Duodenal mucosa (tissue), 2 donors: ENCODE measurements around the gene TACR1.
"Not testable (repeated sequence)": the region's sequence is repeated elsewhere in the genome, so short reads cannot be mapped to it uniquely, and the experiment has no call there.

Source experiments
- H3K27ac ChIP-seq: one replicate; pipeline ENCODE4 v1.7.0; 2013; ENCODE audit warnings: low read depth, low read length
- H3K27me3 ChIP-seq, 2 donors: one replicate each; pipeline ENCODE4 v1.7.0; 2013; ENCODE audit warnings: low read length in 2 of 2, control low read depth in 1 of 2; ENCODE audit not compliant: insufficient read depth in 2 of 2, control insufficient read depth in 1 of 2
- H3K36me3 ChIP-seq, 2 donors: one replicate each; pipeline ENCODE4 v1.7.0; 2013; ENCODE audit warnings: low read length in 2 of 2, control low read depth in 1 of 2; ENCODE audit not compliant: insufficient read depth in 2 of 2, control insufficient read depth in 1 of 2
- H3K4me1 ChIP-seq, 2 donors: one replicate each; pipeline ENCODE4 v1.7.0; 2013; ENCODE audit warnings: low read length in 2 of 2, control low read depth in 1 of 2; ENCODE audit not compliant: insufficient read depth in 2 of 2, control insufficient read depth in 1 of 2
- H3K4me3 ChIP-seq, 2 donors: one replicate each; pipeline ENCODE4 v1.7.0; 2013; ENCODE audit warnings: low read length in 2 of 2, low read depth in 1 of 2
- H3K9ac ChIP-seq, 2 donors: one replicate each; pipeline ENCODE4 v1.7.0; 2013; ENCODE audit warnings: low read length in 2 of 2, low read depth in 1 of 2
- H3K9me3 ChIP-seq, 2 donors: one replicate each; pipeline ENCODE4 v1.7.0; 2013; ENCODE audit warnings: low read length in 2 of 2, control low read depth in 1 of 2; ENCODE audit not compliant: control insufficient read depth in 1 of 2

Gene TACR1

DNA sequence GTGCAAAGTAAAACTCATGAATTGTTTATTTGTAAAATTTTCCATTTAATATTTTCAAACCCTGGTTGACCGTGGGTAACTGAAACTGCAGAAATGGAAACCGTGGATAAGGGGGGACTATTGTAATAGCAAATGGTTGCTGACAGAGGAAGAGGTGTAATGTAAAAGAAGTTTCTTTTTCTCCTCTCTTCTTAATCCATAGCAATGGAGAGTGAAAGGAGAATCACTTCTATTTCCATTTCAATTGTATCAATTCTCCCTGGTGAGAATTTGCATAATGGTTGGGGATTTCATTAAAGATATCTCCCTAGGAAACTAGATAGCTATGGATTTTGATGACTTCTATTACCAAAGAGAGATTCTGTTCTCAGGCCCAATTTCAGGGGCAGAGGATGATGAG, 24.8 kb downstream of the TACR1 start:
- Histone ChIP-seq H3K36me3 (no peaks in the 10 kb centered on the region), H3K4me3 (no peak overlapping the region), H3K9me3 (no peaks in the 10 kb centered on the region), H3K27me3 (no peaks in the 10 kb centered on the region), H3K9ac (no peak overlapping the region), H3K27ac (no peak overlapping the region), H3K4me1 (no peaks in the 10 kb centered on the region)

GRCh38 chr2:75173740-75174139, 25.6 kb downstream of the TACR1 start:
- no peaks in the 10 kb centered on the region for H3K9me3 ChIP-seq

DNA sequence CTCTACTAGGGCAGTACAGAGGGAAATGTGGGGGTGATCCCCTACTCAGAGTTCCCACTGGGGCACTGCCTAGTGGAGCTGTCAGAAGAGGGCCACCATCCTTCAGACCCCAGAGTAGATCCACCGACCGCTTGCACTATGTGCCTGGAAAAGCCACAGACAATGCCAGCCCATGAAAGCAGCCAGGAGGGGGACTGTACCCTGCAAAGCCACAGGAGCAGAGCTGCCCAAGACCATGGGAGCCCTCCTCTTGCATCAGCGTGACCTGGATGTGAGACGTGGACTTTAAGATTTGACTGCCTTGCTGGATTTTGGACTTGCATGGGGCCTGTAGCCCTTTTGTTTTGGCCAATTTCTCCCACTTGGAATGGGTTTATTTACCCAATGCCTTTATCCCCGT, 27.9 kb downstream of the TACR1 start:
- not testable (repeated sequence) for H3K4me1 ChIP-seq, H3K9me3 ChIP-seq, H3K27ac ChIP-seq, H3K27me3 ChIP-seq, H3K4me3 ChIP-seq, H3K36me3 ChIP-seq, H3K9ac ChIP-seq

More at GRCh38 chr2:75173740-75174139, 25.6 kb downstream of the TACR1 start:
- no peak overlapping the region for H3K27ac ChIP-seq
- H3K27me3 ChIP-seq, result no peaks in the 10 kb centered on the region
- no peak overlapping the region for H3K9ac ChIP-seq
- H3K4me3 ChIP-seq, result no peak overlapping the region
- no peaks in the 10 kb centered on the region for H3K4me1 ChIP-seq
- no peaks in the 10 kb centered on the region for H3K36me3 ChIP-seq

- Histone ChIP-seq H3K4me3 (no peak overlapping the region), H3K27me3 (no peaks in the 10 kb centered on the region), H3K4me1 (no peaks in the 10 kb centered on the region), H3K36me3 (no peaks in the 10 kb centered on the region), H3K27ac (no peak overlapping the region), H3K9ac (no peak overlapping the region), H3K9me3 (no peaks in the 10 kb centered on the region)
These were observed 28.4 kb downstream of the TACR1 start for GRCh38 chr2:75170889-75171288.

DNA sequence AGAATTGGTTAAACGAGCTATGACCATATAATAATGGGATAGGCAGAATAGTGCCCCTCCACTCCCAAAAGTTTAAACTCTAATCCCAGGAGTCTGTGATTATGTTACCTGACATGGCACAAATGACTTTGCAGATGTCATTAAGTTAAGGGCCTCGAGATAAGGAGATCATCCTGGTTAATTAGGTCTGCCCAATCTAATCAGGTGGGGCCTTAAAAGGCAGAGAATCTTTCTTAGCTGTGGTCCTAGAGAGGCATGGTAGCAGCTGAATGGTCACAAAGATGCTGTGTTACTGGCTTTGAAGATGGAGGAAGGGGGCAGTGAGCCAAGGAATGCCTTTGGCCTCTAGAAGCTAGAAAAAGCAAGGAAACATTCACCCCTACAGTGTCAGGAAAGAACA, 31.1 kb downstream of the TACR1 start:
- H3K27ac ChIP-seq, result no peak overlapping the region
- no peaks in the 10 kb centered on the region for H3K4me1 ChIP-seq
- H3K9ac ChIP-seq, result no peak overlapping the region
- no peaks in the 10 kb centered on the region for H3K27me3 ChIP-seq
- H3K9me3 ChIP-seq, result no peaks in the 10 kb centered on the region
- H3K36me3 ChIP-seq, result no peaks in the 10 kb centered on the region
- H3K4me3 ChIP-seq, result no peak overlapping the region

GRCh38 chr2:75166491-75166890, 32.8 kb downstream of the TACR1 start:
- no peak overlapping the region for H3K4me3 ChIP-seq
- no peaks in the 10 kb centered on the region for H3K4me1 ChIP-seq
- H3K9ac ChIP-seq, result no peak overlapping the region
- no peaks in the 10 kb centered on the region for H3K9me3 ChIP-seq
- H3K27me3 ChIP-seq, result no peaks in the 10 kb centered on the region
- no peak overlapping the region for H3K27ac ChIP-seq
- H3K36me3 ChIP-seq, result no peaks in the 10 kb centered on the region

- Histone ChIP-seq H3K4me1 (no peaks in the 10 kb centered on the region), H3K9ac (no peak overlapping the region), H3K4me3 (no peak overlapping the region), H3K9me3 (no peaks in the 10 kb centered on the region), H3K27ac (no peak overlapping the region), H3K27me3 (no peaks in the 10 kb centered on the region), H3K36me3 (no peaks in the 10 kb centered on the region)
These were observed 36.4 kb downstream of the TACR1 start for GRCh38 chr2:75162897-75163296.

GRCh38 chr2:75162259-75162658, 37.1 kb downstream of the TACR1 start:
- Histone ChIP-seq H3K9ac (no peak overlapping the region), H3K27me3 (no peaks in the 10 kb centered on the region), H3K4me1 (no peaks in the 10 kb centered on the region), H3K27ac (no peak overlapping the region), H3K4me3 (no peak overlapping the region), H3K36me3 (no peaks in the 10 kb centered on the region), H3K9me3 (no peaks in the 10 kb centered on the region)

- H3K27ac ChIP-seq, result no peak overlapping the region
- H3K36me3 ChIP-seq, result no peaks in the 10 kb centered on the region
- H3K9me3 ChIP-seq, result no peaks in the 10 kb centered on the region
- no peaks in the 10 kb centered on the region for H3K4me1 ChIP-seq
- H3K9ac ChIP-seq, result no peak overlapping the region
- H3K27me3 ChIP-seq, result no peaks in the 10 kb centered on the region
- H3K4me3 ChIP-seq, result no peak overlapping the region
These were observed 41.9 kb downstream of the TACR1 start for GRCh38 chr2:75157435-75157834.

GRCh38 chr2:75155115-75155514, 44.2 kb downstream of the TACR1 start:
- no peak overlapping the region for H3K9ac ChIP-seq
- no peak overlapping the region for H3K4me3 ChIP-seq
- no peaks in the 10 kb centered on the region for H3K9me3 ChIP-seq
- H3K36me3 ChIP-seq, result no peaks in the 10 kb centered on the region
- no peaks in the 10 kb centered on the region for H3K27me3 ChIP-seq
- no peaks in the 10 kb centered on the region for H3K4me1 ChIP-seq
- H3K27ac ChIP-seq, result no peak overlapping the region

GRCh38 chr2:75153221-75153620, 46.1 kb downstream of the TACR1 start:
- Histone ChIP-seq H3K27me3 (no peaks in the 10 kb centered on the region), H3K9ac (no peak overlapping the region), H3K9me3 (no peaks in the 10 kb centered on the region), H3K36me3 (no peaks in the 10 kb centered on the region), H3K27ac (no peak overlapping the region), H3K4me1 (no peaks in the 10 kb centered on the region), H3K4me3 (no peak overlapping the region)
